SK-N-SH (cell line): ENCODE measurements around the gene MAN2B1.

ENCODE experiments used
- CTCF ChIP-seq: fragments of 200-600 bp; sonication (generic); IDR thresholded peaks from 2 replicates; pipeline ENCODE4 v1.6.1; 2017; ENCODE audit warnings: antibody characterized with exemption, mild to moderate bottlenecking, moderate library complexity
- EZH2phosphoT487 ChIP-seq: fragments of 200-600 bp; sonication (generic); IDR thresholded peaks from 2 replicates; pipeline ENCODE4 v1.6.1; 2017; ENCODE audit warnings: low read depth, mixed run types, mild to moderate bottlenecking, antibody characterized with exemption, moderate library complexity, borderline replicate concordance
- RAD21 ChIP-seq: IDR thresholded peaks from 2 replicates; pipeline ENCODE4 v1.6.1; 2012; ENCODE audit warnings: mild to moderate bottlenecking, low read length

DNA sequence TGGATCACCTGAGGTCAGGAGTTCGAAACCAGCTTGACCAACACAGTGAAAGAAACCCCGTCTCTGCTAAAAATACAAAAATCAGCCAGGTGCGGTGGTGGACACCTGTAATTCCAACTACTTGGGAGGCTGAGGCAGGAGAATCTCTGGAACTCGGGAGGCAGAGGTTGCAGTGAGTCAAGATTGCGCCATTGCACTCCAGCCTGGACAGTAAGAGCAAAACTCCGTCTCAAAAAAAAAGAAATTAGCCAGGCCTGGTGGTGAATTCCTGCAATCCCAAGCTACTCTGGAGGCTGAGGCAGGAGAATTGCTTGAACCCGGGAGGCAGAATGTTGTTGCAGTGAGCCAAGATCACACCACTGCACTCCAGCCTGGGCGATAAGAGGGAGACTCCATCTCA is 42.1 kb upstream of the MAN2B1 start:
- TF ChIP-seq CTCF (no peak), EZH2phosphoT487 (no peak), RAD21 (no peak)
